Transverse colon (tissue), 3 donors: ENCODE results near the gene TWSG1.

Experiments
- POLR2A ChIP-seq: fragments of 450-650 bp; IDR thresholded peaks from one replicate; pipeline ENCODE4 v1.6.1; 2016; ENCODE audit warnings: antibody characterized with exemption, mild to moderate bottlenecking, moderate library complexity
- TF ChIP-seq, protein P1 (sequence below), 5 experiments: fragments of 200-600 bp in 3 of 5; fragments of 450-650 bp in 2 of 5; sonication (generic) in 3 of 5; IDR thresholded peaks; 1 replicate in 2 of 5; 2 replicates in 3 of 5; pipeline ENCODE4 v1.5.1; 2016 to 2017; ENCODE audit warnings: antibody characterized with exemption in 5 of 5, inconsistent platforms in 3 of 5, mild to moderate bottlenecking in 2 of 5, moderate library complexity in 1 of 5

DNA sequence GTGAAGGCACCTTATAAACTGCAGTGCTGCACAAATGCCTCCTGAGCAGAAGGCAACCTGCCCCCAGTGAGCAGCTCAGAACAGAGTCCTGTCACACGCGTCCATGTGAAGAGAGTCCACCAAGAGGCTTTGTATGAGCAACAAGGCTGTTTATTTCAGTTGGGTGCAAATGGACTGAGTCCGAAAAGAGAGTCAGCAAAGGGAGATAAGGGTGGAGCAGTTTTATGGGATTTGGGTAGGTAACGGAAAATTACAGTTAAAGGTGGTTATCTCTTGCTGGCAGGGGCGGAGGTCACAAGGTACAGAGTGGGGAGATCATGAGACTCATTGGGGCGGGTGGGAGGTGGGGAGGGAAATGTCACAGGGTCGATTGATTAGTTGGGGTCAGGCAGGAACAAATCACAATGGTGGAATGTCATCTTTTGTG is 87.3 kb downstream of the TWSG1 start:
- TF ChIP-seq POLR2A, result no peak
- TF ChIP-seq, protein P1, sequence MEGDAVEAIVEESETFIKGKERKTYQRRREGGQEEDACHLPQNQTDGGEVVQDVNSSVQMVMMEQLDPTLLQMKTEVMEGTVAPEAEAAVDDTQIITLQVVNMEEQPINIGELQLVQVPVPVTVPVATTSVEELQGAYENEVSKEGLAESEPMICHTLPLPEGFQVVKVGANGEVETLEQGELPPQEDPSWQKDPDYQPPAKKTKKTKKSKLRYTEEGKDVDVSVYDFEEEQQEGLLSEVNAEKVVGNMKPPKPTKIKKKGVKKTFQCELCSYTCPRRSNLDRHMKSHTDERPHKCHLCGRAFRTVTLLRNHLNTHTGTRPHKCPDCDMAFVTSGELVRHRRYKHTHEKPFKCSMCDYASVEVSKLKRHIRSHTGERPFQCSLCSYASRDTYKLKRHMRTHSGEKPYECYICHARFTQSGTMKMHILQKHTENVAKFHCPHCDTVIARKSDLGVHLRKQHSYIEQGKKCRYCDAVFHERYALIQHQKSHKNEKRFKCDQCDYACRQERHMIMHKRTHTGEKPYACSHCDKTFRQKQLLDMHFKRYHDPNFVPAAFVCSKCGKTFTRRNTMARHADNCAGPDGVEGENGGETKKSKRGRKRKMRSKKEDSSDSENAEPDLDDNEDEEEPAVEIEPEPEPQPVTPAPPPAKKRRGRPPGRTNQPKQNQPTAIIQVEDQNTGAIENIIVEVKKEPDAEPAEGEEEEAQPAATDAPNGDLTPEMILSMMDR (IDR thresholded peaks at IDR 0.05), result no peak
